Activated naive CD4-positive, alpha-beta T cell treated with anti-CD3 and anti-CD28 coated beads, Interleukin-2, amount 50 U/mL, for 16 hours (primary cell): ENCODE results near the gene KCNMA1.
"Not testable (repeated sequence)": the region's sequence is repeated elsewhere in the genome, so short reads cannot be mapped to it uniquely, and the experiment has no call there.

ENCODE experiments used
- DNase-seq: peaks from one replicate; pipeline ENCODE4 v3.0.0-alpha.2; 2020

Gene KCNMA1

GRCh38 chr10:77357185-77357584 lies 280.4 kb downstream of the KCNMA1 start:
- no peak for DNase-seq

DNA sequence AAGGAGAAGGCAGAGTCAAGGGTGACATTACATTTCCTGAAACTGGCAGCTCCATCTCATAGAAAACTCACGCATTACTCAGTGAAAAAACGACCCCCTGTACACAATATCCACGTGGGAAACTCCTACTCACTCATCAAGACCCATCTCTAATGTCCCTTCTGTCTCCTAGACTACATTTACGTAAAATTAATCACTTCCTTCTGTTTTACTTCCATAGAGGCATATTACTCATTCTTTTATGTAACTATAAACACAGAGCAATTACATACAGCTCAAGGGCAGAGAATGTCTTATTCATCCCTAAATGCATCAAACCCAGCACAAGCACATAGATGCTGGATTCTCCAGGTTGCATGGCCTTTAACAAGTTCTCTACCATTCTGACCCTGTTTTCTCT lies 281.8 kb downstream of the KCNMA1 start:
- no peak for DNase-seq

DNA sequence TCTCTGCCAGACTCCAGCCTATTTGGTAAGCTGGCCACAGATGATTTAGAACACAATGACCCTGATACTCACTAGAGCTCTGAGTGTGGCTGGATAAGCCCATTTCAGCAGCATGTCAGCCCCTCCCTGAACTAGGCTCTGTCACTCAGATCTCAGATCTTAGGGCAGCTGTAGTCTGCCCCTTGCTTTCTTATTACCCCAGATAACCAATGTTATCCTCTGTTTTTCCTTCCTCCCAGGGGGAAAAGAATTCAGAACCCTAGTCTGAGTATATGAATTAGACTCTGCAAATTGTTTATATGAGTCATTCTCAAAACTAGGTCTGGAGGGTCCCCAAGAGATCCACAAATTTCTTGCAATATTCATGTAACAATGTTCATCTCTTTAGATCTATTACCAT lies 286.2 kb downstream of the KCNMA1 start:
- no peak for DNase-seq

- no peak for DNase-seq
Measured at GRCh38 chr10:77350711-77351119, 286.9 kb downstream of the KCNMA1 start.

- DNase-seq = no peak
Measured at GRCh38 chr10:77350134-77350533, 287.5 kb downstream of the KCNMA1 start.

DNA sequence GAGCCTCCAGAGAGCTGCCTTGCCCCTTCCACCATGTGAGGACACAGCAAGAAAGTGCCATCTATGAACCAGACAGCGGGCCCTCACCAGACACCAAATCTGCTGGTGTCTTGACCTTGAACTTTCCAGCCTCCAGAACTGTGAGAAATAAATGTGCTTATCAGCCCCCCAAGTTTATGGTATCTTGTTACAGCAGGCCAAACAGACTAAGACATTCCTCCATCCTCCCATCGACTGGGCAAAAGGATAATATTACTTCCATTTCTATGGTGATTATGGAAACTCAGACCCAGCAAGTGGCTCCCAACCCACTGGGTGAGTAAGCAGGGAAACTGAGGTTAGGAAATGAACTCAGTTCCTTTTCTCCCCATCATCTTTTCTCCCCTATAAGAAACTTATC lies 288.4 kb downstream of the KCNMA1 start:
- no peak for DNase-seq

GRCh38 chr10:77348751-77349150 lies 288.9 kb downstream of the KCNMA1 start:
- no peak for DNase-seq

- no peak for DNase-seq
Measured at GRCh38 chr10:77348082-77348481, 289.5 kb downstream of the KCNMA1 start.

- no peak for DNase-seq
Measured at GRCh38 chr10:77347052-77347451, 290.6 kb downstream of the KCNMA1 start.

DNA sequence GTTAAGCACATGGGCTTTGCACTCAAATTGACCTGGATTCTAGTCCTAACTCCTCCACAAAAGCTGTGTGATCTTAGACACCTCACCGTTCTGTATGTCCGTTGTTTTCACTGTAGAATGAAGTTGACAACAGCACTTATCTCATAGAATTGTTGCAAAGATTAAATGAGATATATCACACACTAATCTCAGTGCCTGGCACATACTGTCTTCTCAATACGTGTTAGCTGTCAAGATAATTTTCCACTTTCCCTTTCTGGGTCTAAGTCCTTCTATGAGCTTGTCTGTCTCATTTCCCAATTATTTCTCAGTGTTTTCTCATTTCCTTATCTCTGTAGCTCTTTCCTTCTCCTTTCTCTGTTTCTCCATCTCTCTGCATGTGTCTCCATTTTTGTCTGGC lies 296.6 kb downstream of the KCNMA1 start:
- no peak for DNase-seq

GRCh38 chr10:77339872-77340271 lies 297.7 kb downstream of the KCNMA1 start:
- not testable (repeated sequence) for DNase-seq

- no peak for DNase-seq
Measured at GRCh38 chr10:77339166-77339565, 298.4 kb downstream of the KCNMA1 start.

- no peak for DNase-seq
Measured at GRCh38 chr10:77338143-77338542, 299.5 kb downstream of the KCNMA1 start.

DNA sequence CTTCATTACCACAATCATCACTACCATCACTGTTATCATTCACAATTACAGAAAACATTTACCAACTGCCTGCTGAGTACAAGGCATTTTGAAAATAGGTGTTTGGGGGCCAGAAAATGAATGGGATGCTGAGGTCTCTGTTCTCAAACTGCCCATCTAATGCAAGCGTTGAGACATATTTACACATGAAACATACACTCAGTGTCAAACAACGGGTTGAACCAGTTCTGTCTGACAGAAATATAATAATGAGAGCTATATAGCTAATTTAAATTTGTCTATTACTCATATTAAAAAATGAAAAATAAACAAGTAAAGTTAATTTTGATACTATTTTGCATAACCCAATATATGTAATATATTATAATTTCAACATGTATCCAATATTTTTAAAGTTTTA lies 303.1 kb downstream of the KCNMA1 start:
- DNase-seq = no peak

DNA sequence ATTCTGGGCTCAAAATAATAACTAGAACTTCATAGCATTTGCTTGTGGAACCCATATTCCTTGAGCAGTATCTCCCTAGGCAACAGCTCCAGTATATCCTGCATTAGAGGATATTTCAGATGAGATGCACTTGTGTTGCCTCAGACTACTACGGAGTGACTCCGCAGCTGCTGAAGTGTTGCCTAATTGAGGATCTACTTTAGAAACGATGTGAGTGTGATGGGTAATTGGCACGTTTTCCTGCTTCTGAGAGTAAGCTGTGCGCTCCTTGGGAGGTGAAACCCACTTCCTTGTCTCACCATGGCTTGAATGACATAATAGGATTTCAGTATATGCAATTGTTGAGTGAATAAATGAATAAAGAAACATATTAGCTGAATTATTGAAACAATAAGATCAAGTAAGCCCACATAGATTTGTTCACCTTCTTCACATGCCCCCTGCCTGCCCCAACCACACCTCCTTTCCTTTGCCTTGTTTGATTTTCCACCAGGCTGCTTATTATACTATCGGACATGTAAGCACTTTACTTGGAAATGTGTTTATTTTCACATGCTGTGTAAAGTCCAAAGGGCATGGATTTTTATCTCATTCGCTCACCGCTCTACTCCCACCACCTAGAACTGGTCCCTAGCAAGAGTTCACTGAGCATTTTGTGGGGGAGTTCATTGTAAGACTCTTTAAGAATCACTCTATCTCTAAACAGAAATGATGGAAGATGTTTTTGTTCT lies 303.8 kb downstream of the KCNMA1 start:
- no peak for DNase-seq

GRCh38 chr10:77332256-77332655 lies 305.4 kb downstream of the KCNMA1 start:
- no peak for DNase-seq

- no peak for DNase-seq
Measured at GRCh38 chr10:77328272-77328816, 309.3 kb downstream of the KCNMA1 start.

DNA sequence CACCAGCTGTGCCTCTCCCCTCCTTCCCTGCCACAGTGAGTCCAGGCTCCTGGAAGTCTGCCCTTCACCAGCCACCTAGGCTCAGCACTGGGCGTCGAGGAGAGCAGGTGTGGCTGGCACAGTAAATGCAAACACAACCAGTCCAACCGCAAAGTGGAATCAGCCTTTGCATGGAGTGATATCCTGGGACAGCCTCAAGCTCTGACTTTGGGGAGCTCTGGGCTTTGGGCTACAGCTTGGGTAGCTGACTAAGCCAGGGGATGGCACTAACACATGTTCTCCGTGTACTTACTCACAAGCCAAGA lies 312.4 kb downstream of the KCNMA1 start:
- DNase-seq = no peak

DNA sequence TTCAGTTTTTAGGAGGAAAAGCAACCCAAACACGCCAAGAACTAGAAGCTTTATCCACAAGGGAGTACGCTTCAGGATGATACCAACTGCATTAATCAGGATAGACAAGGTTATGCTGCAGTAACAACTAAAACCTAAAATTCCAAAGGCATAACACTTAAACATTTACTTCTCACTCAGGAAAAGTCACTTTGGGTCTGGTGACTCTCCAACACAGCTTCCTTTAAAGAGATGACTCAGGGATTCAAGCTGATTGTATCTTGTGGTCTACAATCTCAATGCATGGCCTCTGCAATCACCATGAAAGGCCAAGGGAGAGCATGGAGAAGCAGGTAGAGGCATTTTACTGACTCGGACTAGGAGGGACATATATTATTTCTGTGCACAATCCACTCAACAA lies 315.8 kb downstream of the KCNMA1 start:
- no peak for DNase-seq

- no peak for DNase-seq
Measured at GRCh38 chr10:77320971-77321471, 316.6 kb downstream of the KCNMA1 start.

GRCh38 chr10:77319557-77319956 lies 318.1 kb downstream of the KCNMA1 start:
- no peak for DNase-seq

DNA sequence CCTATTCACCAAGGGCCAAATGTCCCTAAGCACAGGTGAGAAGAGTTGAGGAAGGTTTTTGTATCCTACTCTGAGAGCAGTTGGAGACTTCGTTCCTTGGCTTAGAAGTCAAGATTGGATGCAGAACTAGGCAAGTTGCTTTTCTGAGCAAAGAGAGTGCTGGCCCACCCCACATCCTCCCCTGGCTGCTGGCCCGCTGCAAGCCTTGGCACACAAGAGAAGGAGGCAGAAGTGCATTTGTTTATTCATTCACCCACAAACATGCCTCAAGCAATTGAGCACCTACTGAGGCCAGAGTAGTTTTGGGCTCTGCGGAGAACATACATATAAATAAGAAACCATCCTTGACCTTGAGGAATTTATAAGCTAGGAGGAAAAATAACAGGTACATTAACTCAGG lies 318.9 kb downstream of the KCNMA1 start:
- DNase-seq = no peak

DNA sequence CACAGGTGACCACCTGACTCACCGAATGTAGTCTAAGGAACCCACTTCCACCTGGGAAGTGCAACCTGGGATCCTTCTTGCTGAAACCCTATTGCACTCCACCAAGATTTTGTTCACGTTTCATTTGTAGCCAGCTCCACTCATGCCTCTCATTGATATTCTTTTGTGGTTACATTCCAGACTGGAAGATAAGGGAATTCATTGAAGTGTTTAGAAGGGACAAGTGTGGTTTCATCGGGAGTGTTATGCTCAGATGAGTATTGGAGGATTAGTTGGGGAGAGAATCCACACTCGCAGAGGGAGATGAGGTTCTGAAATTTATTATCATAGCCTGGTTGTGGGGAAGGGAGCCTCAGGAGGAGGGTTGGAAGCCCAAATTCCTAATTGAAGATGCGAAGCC lies 320.4 kb downstream of the KCNMA1 start:
- no peak for DNase-seq

DNA sequence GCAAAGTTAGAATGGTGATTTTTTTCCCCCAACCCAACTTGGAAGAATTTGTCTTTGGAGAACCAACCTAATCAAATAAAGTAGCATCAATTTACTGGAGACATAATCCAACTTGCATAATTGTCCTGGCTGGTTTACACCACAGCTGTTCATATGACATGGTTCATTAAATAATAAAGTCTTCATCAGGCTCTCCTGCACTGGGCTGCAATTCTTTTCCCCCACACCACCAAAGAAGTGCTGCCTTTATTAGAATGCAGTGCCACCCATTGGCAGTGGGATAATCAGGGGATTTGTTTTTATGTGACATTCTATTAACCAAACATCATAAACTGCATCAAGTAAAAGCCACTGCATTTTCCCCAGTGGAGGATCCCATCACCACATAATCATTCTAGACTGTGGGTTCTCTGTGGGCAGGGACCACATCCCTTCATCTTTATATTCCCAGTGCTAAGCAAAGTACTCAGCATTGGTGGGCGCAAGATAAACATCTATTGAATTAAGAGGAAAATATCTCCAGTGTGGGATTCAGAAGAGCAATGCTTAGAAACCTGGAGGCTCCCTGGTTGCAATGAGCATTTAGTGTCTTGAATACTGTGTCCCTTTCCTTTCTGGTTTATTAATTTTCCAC lies 322.0 kb downstream of the KCNMA1 start:
- no peak for DNase-seq
